ENCODE measurements around the gene KMT2E.

DNA sequence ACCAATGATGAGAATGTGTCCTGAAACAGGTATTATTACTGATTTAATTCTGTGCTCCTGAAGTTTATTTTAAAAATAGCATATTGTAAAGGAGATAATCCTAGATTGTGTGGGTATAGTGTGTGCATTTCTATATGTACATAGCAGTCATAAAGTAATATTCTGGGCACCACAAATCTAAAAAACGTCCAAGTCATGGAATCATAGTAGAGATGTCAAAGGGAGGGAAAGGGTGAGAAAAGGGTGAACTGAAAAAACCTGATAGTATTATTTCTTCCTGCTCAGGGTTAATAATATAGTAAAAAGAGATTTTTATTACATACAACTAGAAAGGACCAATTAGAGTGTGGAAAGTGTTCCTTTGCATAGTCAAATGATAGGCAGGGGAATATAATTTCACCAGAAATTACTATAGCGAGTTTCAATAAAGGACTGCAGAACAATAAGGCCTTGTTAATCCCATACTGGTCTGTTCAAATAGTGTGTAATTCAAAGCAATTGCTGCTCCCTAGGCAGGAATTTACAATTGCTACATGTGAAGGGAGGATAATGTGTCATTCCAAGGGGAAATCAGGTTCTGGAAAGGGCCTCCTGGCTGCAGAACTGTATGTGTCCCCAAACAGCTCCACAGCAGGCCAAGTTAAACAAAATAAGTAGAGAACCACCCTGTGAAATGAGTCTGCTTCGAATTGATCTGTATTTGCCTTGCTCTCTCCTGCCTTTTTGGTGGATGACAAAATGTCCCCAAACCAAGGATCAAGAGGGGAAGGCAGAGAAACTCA lies 42.5 kb upstream of the KMT2E start:
- no peak for TF ChIP-seq POLR2A (IDR thresholded peaks at IDR 0.05; ENCODE audit: low read depth, low read length)
- no peak for TF ChIP-seq TAF1 (IDR thresholded peaks at IDR 0.05; ENCODE audit: borderline replicate concordance, low read depth, low read length)

All from GM12892 (cell line).